ENCODE measurements around the gene HIKESHI. TPM values are rescaled to one million over a fixed set of nuclear protein-coding genes. Genes with fewer than 3 reads are reported as not detected.

Gene HIKESHI
- total and polyA plus RNA-seq, 2 of the 8 experiments (the other 6 are each of a cell fraction or from before 2014, with no cell fraction given) = 65.4 to 90.2 TPM

GRCh38 chr11:86358720-86359119 is 56.7 kb downstream of the HIKESHI start:
- H3K4me3 ChIP-seq (ENCODE audit: extremely low read depth in 1 of 4, insufficient read depth in 2 of 4, low read depth in 3 of 4, low read length in 4 of 4) = no peak overlapping the region
- no peak overlapping the region for H2BK15ac ChIP-seq (ENCODE audit: low read length)
- H4K5ac ChIP-seq (ENCODE audit: insufficient read length, low read depth, low read length) = no peak overlapping the region
- CTCF ChIA-PET (ENCODE audit: partially characterized antibody) = interaction anchor here (1.0 to 3.4 kb wide), 4 partner anchors 11 to 65 kb away, joined by 3 to 19 read pairs (median 4); partner anchors contain the start of gene CCDC81
- FAIRE-seq = no peak
- H3K56ac ChIP-seq (replicated peaks; ENCODE audit: insufficient read length, low read depth, low read length) = no peak overlapping the region
- peaks cover 0 to 3% (median 1%) of the 10 kb centered on the region in 4 experiments; a peak in 4 of 7 replicates for H3K4me1 ChIP-seq (replicated peaks in 1 of 4; ENCODE audit: control insufficient read depth in 3 of 4, insufficient read depth in 4 of 4, low read length in 3 of 4)
- H2BK20ac ChIP-seq (ENCODE audit: low read length) = no peak overlapping the region
- no peak overlapping the region for H3K23ac ChIP-seq (ENCODE audit: insufficient read length)
- H2BK5ac ChIP-seq (ENCODE audit: low read depth, low read length) = no peak overlapping the region
- no peak overlapping the region for H3K4me2 ChIP-seq (ENCODE audit: insufficient read depth in 1 of 2, low read depth in 2 of 2, low read length in 2 of 2)
- H3K4ac ChIP-seq (replicated peaks; ENCODE audit: insufficient read length, low read depth, low read length) = no peak overlapping the region
- no peak overlapping the region for H3K14ac ChIP-seq (ENCODE audit: insufficient read length)
- H3K79me2 ChIP-seq (ENCODE audit: control insufficient read depth in 1 of 2, insufficient read depth in 2 of 2, low read length in 2 of 2) = no peaks in the 10 kb centered on the region
- no peaks in the 10 kb centered on the region for H3K9me3 ChIP-seq (ENCODE audit: insufficient read depth in 2 of 2, low read depth in 1 of 2, low read length in 1 of 2)
- DNase-seq (ENCODE audit: low read depth in 1 of 2, low spot score in 2 of 2) = no peak
- H3K79me1 ChIP-seq (ENCODE audit: low read depth, low read length) = no peaks in the 10 kb centered on the region
- H4K8ac ChIP-seq (ENCODE audit: extremely low read depth, insufficient read depth, low read length) = no peak overlapping the region
- H4K91ac ChIP-seq (replicated peaks; ENCODE audit: insufficient read length, low read length) = no peak overlapping the region
- no peaks in the 10 kb centered on the region for H3K27me3 ChIP-seq (replicated peaks in 1 of 4; ENCODE audit: control insufficient read depth in 3 of 4, extremely low read depth in 1 of 4, insufficient read depth in 3 of 4, low read length in 3 of 4)
- no peak overlapping the region for H3K18ac ChIP-seq (ENCODE audit: extremely low read depth, low read length)
- H2AK5ac ChIP-seq (ENCODE audit: low read depth, low read length) = no peak overlapping the region
- no peaks in the 10 kb centered on the region for H3K36me3 ChIP-seq (ENCODE audit: control insufficient read depth in 2 of 4, insufficient read depth in 4 of 4, low read length in 3 of 4)
- H4K20me1 ChIP-seq (replicated peaks in 1 of 2; ENCODE audit: control insufficient read depth in 1 of 2, insufficient read depth in 2 of 2, low read length in 2 of 2) = no peaks in the 10 kb centered on the region
- H2BK120ac ChIP-seq (replicated peaks; ENCODE audit: low read depth, low read length) = no peak overlapping the region
- H2BK12ac ChIP-seq (ENCODE audit: low read depth, low read length) = no peak overlapping the region
- no peaks in the 10 kb centered on the region; the same call in 1 of the 2 replicates for H3K23me2 ChIP-seq (ENCODE audit: low read depth, low read length)
- 87% methylated on average over 3 of the region's 3 CpGs; no CpG with 5 or more reads in 1 of the 2 experiments for WGBS, 2 experiments (ENCODE audit: extremely low coverage in 1 of 2, insufficient coverage in 1 of 2, insufficient read length in 1 of 2, insufficient replicate concordance in 2 of 2, low coverage in 1 of 2, low lambda C conversion rate in 2 of 2, missing lambda C conversion rate in 1 of 2)
- POLR2A ChIA-PET (ENCODE audit: partially characterized antibody) = no interaction called here
- H2AFZ ChIP-seq (ENCODE audit: low read length) = no peak overlapping the region
- no peak overlapping the region for H3K9ac ChIP-seq (replicated peaks in 1 of 4; ENCODE audit: extremely low read depth in 1 of 4, low read depth in 3 of 4, low read length in 3 of 4)
- no peak overlapping the region for H3K27ac ChIP-seq (ENCODE audit: low read depth, low read length)
- TF ChIP-seq POU5F1 (IDR thresholded peaks at IDR 0.05; ENCODE audit: low read depth, low read length) (no peak), HDAC2 (IDR thresholded peaks at IDR 0.05; ENCODE audit: borderline replicate concordance in 1 of 2, low read depth in 2 of 2, low read length in 2 of 2) (no peak), CTBP2 (IDR thresholded peaks at IDR 0.05; ENCODE audit: borderline replicate concordance, insufficient read depth, insufficient read length, low read length) (no peak)
